ENCODE data around the gene SND1. TPM values are rescaled to one million over a fixed set of nuclear protein-coding genes. Genes with fewer than 3 reads are reported as not detected.

Gene SND1
- total RNA-seq, 4 donors from 2014 or later: 62.0 to 89.4 (median 82.1) TPM

DNA sequence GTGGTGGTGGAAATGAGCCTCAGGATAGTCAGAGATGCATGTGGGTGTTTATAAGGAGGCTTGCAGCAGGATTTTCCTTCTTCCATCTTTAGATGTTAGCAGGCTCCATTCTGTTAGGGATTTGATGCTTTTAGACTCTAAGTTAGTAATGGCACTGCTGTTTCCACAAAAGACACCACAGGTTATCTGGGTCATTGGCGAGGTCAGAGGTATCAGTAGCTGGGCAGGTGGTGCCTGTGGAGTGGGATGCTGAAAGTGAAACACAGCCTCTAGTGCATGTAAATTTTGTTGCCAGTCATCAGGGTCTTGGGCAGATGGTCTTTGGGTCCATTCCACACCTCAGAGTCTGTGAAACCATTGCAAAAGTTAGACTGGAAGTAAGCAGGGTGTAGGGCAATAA is 33.2 kb upstream of the SND1 start:
- DNase-seq (ENCODE audit: low spot score in 2 of 2): no peak
- no peak overlapping the region for H3K4me3 ChIP-seq (ENCODE audit: low read depth, poor library complexity, severe bottlenecking)
- intact Hi-C loops (cut with DNase I; ENCODE audit: low total_unique reads): no loop called here
- TF ChIP-seq, protein P1, sequence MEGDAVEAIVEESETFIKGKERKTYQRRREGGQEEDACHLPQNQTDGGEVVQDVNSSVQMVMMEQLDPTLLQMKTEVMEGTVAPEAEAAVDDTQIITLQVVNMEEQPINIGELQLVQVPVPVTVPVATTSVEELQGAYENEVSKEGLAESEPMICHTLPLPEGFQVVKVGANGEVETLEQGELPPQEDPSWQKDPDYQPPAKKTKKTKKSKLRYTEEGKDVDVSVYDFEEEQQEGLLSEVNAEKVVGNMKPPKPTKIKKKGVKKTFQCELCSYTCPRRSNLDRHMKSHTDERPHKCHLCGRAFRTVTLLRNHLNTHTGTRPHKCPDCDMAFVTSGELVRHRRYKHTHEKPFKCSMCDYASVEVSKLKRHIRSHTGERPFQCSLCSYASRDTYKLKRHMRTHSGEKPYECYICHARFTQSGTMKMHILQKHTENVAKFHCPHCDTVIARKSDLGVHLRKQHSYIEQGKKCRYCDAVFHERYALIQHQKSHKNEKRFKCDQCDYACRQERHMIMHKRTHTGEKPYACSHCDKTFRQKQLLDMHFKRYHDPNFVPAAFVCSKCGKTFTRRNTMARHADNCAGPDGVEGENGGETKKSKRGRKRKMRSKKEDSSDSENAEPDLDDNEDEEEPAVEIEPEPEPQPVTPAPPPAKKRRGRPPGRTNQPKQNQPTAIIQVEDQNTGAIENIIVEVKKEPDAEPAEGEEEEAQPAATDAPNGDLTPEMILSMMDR (IDR thresholded peaks at IDR 0.05): no peak
- no peak for TF ChIP-seq POLR2A (IDR thresholded peaks at IDR 0.05)
- WGBS, 2 donors: 60 to 78% methylated on average over 1 of the region's 1 CpG

DNA sequence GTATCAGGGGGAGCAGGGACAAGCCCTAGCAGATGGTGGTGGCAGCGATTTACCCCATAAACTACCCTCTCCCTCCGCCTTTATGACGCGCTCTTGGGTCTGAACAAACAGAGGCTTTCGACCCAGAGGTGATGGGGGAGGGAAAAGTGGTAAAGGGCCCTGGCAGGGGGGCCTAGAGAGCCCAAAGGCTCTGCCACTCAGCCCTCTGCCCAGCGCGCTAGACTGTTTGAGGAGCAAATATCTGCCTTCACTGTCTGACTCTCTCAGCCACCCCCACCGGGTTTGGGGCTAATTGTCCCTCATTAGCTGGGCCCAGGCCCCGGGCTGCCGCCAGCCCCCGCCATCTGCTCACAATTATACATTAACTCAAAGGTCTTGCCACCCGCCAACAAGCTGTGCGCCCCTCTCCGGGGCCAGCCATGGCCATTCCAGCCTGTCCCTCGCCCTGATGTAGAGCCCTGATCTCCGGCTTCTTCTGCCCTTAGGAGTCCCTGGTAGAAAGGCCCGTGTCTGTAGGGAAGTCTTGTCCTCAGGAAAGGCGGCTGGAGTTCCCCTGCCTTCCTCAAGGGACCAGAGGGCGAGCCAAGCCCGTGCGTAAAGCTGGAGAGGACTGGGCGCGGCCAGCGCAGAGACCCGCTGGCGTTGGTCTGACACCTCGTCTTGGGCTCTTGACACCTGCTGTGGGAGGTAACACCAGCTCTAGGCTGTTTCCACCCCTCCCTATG is 32.2 kb upstream of the SND1 start:
- DNase-seq (ENCODE audit: low spot score in 2 of 2): no peak
- H3K4me3 ChIP-seq (ENCODE audit: low read depth, poor library complexity, severe bottlenecking): no peak overlapping the region
- no peak for TF ChIP-seq POLR2A (IDR thresholded peaks at IDR 0.05)
- TF ChIP-seq, protein P1 (IDR thresholded peaks at IDR 0.05): no peak
- 9 to 12% methylated on average over 18 to 27 of the region's 27 CpGs for WGBS, 2 donors
- intact Hi-C loops (cut with DNase I; ENCODE audit: low total_unique reads): no loop called here

DNA sequence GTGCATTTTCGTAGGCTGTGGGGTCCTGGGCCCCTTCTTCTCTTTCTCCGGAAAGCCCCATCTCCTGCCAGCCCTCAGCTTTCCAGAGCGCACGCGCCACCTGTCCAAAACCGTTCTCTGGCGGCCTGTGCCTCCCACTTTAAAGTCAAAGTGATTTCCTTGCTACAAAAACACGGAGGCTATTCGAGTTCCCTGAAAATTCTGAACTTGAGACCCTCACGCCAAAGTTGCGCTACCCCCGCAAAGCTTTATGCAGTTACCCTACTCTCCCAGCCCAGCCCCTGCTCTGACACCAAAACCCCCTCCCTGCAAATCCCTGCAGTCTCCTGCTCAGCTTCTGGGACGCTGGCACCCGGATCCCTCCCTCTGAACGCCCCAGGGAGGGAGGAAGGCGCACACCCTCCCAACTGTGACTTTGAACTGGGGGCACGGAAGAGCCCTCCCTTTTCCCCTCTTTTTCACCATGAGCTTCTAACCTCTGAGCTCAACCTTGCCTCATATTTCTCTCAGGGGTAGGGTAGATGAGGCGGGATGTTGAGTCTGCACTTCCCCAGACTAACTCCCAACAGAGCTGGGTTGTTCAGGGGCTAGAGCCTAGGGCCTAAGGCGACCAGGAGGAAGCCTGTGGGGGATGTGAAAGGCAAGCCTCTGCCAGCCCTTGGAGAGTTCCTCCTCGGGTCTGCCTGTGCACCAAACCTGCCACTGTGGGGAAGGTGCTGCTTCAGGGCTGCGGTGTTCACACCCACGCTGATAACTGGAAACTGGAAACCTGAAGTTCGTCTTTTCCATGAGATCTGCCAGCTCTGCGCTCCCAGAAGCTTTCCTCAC is 31.4 kb upstream of the SND1 start:
- DNase-seq (ENCODE audit: low spot score in 2 of 2): no peak
- WGBS, 2 donors: 2 to 3% methylated on average over 24 of the region's 24 CpGs
- TF ChIP-seq, protein P1 (IDR thresholded peaks at IDR 0.05): no peak
- intact Hi-C loops (cut with DNase I; ENCODE audit: low total_unique reads): no loop called here
- no peak overlapping the region for H3K4me3 ChIP-seq (ENCODE audit: low read depth, poor library complexity, severe bottlenecking)

DNA sequence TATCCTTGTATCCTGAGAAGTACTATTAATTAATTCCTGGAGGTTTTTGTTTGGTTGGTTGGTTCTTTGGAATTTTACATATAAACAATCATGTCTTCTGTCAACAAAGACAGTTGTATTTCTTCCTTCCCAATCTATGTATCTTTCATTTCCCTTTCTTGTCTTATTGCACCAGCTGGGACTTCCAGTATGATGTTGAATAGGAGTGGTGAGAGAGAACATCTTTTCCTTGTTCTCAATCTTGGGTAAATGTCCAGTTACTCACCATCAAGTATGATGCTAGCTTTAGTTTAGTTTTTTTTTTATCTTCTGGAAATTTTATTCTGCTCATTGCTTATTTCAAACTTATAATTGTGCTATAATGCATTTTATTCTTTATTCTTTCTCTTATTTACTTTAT is 26.7 kb upstream of the SND1 start:
- no peak overlapping the region for H3K4me3 ChIP-seq (ENCODE audit: low read depth, poor library complexity, severe bottlenecking)
- intact Hi-C loops (cut with DNase I; ENCODE audit: low total_unique reads): no loop called here
- TF ChIP-seq POLR2A (IDR thresholded peaks at IDR 0.05): no peak
- TF ChIP-seq, protein P1 (IDR thresholded peaks at IDR 0.05): no peak
- DNase-seq (ENCODE audit: low spot score in 2 of 2): no peak

DNA sequence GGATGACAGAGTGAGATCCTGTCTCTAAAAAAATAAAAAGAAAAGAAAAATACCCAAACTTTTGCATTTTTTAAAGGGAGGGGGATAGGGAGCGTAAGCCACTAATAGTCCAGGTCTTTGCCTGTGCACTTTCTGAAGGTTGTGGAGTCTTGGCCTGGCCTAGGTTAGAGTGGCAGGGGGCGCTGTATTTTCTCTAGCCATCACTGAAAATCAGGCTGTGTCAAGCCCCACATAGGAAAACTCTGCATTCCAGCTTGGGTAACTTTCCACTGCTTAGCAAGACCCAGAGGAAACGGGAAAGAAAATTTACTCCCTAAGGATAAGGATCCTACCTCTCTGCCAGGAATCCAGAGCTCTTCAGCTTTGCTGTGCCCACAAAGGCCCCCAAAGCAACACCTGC is 23.5 kb upstream of the SND1 start:
- no peak for DNase-seq (ENCODE audit: low spot score in 2 of 2)
- intact Hi-C loops (cut with DNase I; ENCODE audit: low total_unique reads): no loop called here
- no peak for TF ChIP-seq POLR2A (IDR thresholded peaks at IDR 0.05)
- TF ChIP-seq, protein P1 (IDR thresholded peaks at IDR 0.05): no peak
- no peak overlapping the region for H3K4me3 ChIP-seq (ENCODE audit: low read depth, poor library complexity, severe bottlenecking)
- WGBS, 2 donors: 55 to 60% methylated on average over 3 of the region's 3 CpGs
